Muscle of leg (tissue), 11 donors: ENCODE data around the gene RSL1D1. TPM values are rescaled to one million over a fixed set of nuclear protein-coding genes. Genes with fewer than 3 reads are reported as not detected.

Experiments used
- DNase-seq: peaks from one replicate; pipeline ENCODE4 v3.0.0; 2013
- H3K27ac ChIP-seq: one replicate; pipeline ENCODE4 v1.5.1; 2013; ENCODE audit warnings: mild to moderate bottlenecking, low read length, control low read depth
- H3K27me3 ChIP-seq: one replicate; pipeline ENCODE4 v1.6.1; 2013; ENCODE audit warnings: low read length; ENCODE audit not compliant: control insufficient read depth, insufficient read depth
- H3K36me3 ChIP-seq: one replicate; pipeline ENCODE4 v1.6.1; 2013; ENCODE audit warnings: low read length; ENCODE audit not compliant: control insufficient read depth, insufficient read depth
- H3K4me1 ChIP-seq: one replicate; pipeline ENCODE4 v1.6.1; 2013; ENCODE audit warnings: low read length; ENCODE audit not compliant: control insufficient read depth, insufficient read depth
- H3K4me3 ChIP-seq: one replicate; pipeline ENCODE4 v1.5.1; 2013; ENCODE audit warnings: low read length, control low read depth
- H3K9me3 ChIP-seq: replicated peaks from 2 replicates; pipeline ENCODE4 v1.6.1; 2013; ENCODE audit warnings: low read depth, low read length; ENCODE audit not compliant: control insufficient read depth
- WGBS: methylation state at CpG from one replicate; pipeline ENCODE4 v1.1.5; 2013; ENCODE audit warnings: missing lambda C conversion rate; ENCODE audit not compliant: insufficient coverage; 5-methylcytosine and 5-hydroxymethylcytosine counted together
- polyA plus RNA-seq, 8 donors: library from polyadenylated mRNA; unstranded; fragments of 120-200 nt; gene quantifications; one replicate each; pipeline versions ENCODE4 v1.2.1 to v1.2.3, GENCODE V29; 2013; ENCODE audit warnings: inconsistent platforms in 1 of 8, low replicate concordance in 1 of 8; ENCODE audit not compliant: insufficient read length in 8 of 8, insufficient read depth in 1 of 8
- total RNA-seq: library from RNA; stranded (reverse); fragments of 120-200 nt; gene quantifications from one replicate; pipeline ENCODE4 v1.2.4, GENCODE V29; 2013

The RSL1D1 gene
- total and polyA plus RNA-seq, 9 donors = 267 to 375 (median 305) TPM

DNA sequence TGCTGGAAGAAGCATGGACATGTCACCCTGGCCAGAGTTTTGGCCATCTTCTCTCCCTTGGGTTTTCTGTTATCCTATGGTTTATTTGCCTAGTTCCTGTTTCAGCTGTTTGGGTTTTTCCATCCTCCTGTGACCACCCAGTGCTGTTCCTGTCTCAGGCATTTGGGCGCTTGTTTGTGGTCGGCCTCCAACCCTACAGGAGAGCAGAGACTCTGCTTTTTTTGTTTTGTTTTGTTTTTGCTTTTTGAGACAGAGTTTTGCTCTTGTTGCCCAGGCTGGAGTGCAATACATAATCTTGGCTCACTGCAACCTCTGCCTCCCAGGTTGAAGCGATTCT is 51.0 kb downstream of the RSL1D1 start:
- no peak for DNase-seq
- H3K27me3 ChIP-seq = no peaks in the 10 kb centered on the region
- no CpG with 5 or more reads among the region's 3 CpGs for WGBS
- H3K4me3 ChIP-seq = no peak overlapping the region
- no peaks in the 10 kb centered on the region for H3K36me3 ChIP-seq
- no peak overlapping the region for H3K27ac ChIP-seq
- no peaks in the 10 kb centered on the region for H3K9me3 ChIP-seq
- H3K4me1 ChIP-seq = peaks cover 30% of the 10 kb centered on the region

- DNase-seq = no peak
- Histone ChIP-seq H3K4me3 (no peak overlapping the region), H3K36me3 (peaks cover 4% of the 10 kb centered on the region), H3K27ac (no peak overlapping the region), H3K27me3 (no peaks in the 10 kb centered on the region), H3K4me1 (peaks cover 34% of the 10 kb centered on the region), H3K9me3 (no peaks in the 10 kb centered on the region)
- 70% methylated on average over 2 of the region's 14 CpGs for WGBS
Observed at GRCh38 chr16:11799509-11800381, 51.6 kb downstream of the RSL1D1 start.

DNA sequence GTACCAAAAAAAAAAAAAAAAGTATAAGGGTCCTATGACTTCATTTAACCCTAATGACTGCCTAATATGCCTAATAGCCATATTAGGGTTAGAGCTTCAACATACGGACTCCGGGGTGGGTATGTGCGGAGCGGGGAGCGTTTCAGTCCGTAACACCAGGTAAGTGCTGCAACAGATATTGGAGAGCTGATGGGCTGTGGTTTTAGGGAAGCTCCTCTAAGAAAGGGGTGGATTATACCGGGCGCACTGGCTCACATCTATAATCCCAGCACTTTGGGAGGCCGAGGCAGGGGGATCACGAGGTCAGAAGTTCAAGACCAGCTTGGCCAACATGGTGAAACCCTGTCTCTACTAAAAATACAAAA is 52.3 kb downstream of the RSL1D1 start:
- H3K4me3 ChIP-seq = no peak overlapping the region
- DNase-seq = no peak
- H3K27ac ChIP-seq = no peak overlapping the region
- H3K36me3 ChIP-seq = peaks cover 7% of the 10 kb centered on the region
- no peaks in the 10 kb centered on the region for H3K9me3 ChIP-seq
- H3K27me3 ChIP-seq = no peaks in the 10 kb centered on the region
- peaks cover 34% of the 10 kb centered on the region for H3K4me1 ChIP-seq
- no CpG with 5 or more reads among the region's 10 CpGs for WGBS

GRCh38 chr16:11797957-11798299 is 53.4 kb downstream of the RSL1D1 start:
- Histone ChIP-seq H3K4me1 (peaks cover 43% of the 10 kb centered on the region), H3K36me3 (peaks cover 18% of the 10 kb centered on the region), H3K27me3 (no peaks in the 10 kb centered on the region), H3K27ac (peak overlapping the region; percentile 100), H3K4me3 (peak overlapping the region; percentile 91), H3K9me3 (no peaks in the 10 kb centered on the region)
- WGBS = 8% methylated on average over 6 of the region's 7 CpGs
- no peak for DNase-seq

- peaks cover 47% of the 10 kb centered on the region for H3K4me1 ChIP-seq
- WGBS = under 1% methylated on average over 80 of the region's 80 CpGs
Observed at GRCh38 chr16:11797166-11797956, 54.0 kb downstream of the RSL1D1 start, which contains the start of gene ZC3H7A. ZC3H7A (minus strand) TSS chr16:11797258; CDS start chr16:11782354, 14,904 bp downstream.

GRCh38 chr16:11796227-11797165 is 54.8 kb downstream of the RSL1D1 start:
- H3K4me3 ChIP-seq = peak overlapping the region; percentile 94
- no peaks in the 10 kb centered on the region for H3K9me3 ChIP-seq
- H3K36me3 ChIP-seq = peaks cover 22% of the 10 kb centered on the region
- H3K4me1 ChIP-seq = peaks cover 47% of the 10 kb centered on the region
- DNase-seq = peak; percentile 78
- WGBS = under 1% methylated on average over 58 of the region's 93 CpGs
- no peaks in the 10 kb centered on the region for H3K27me3 ChIP-seq
- peak overlapping the region; percentile 98 for H3K27ac ChIP-seq

More at GRCh38 chr16:11797166-11797956, 54.0 kb downstream of the RSL1D1 start, which contains the start of gene ZC3H7A:
- Histone ChIP-seq H3K9me3 (no peaks in the 10 kb centered on the region), H3K27me3 (no peaks in the 10 kb centered on the region), H3K27ac (peak within 1 kb of the TSS; percentile 100), H3K4me3 (peak within 1 kb of the TSS; percentile 94), H3K36me3 (peaks cover 22% of the 10 kb centered on the region)
- DNase-seq = peak; percentile 99

DNA sequence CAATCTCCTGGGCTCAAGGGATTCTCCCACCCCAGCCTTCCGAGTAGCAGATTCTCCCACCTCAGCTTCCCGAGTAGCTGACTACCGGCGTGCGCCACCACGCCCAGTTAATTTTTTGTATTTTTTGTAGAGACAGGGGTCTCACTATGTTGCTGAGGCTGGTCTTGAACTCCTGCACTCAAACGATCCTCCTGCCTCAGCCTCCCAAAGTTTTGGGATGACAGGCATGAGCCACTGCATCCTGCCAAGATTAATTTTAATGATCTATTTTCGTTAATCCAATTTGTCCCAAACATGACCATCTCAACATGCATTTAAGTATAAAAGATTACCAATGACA is 55.5 kb downstream of the RSL1D1 start:
- whole genome bisulfite sequencing = 44% methylated on average over 3 of the region's 8 CpGs
- Histone ChIP-seq H3K9me3 (no peaks in the 10 kb centered on the region), H3K4me3 (peak overlapping the region; percentile 94), H3K4me1 (peaks cover 48% of the 10 kb centered on the region), H3K27ac (peak overlapping the region; percentile 98), H3K36me3 (peaks cover 22% of the 10 kb centered on the region), H3K27me3 (no peaks in the 10 kb centered on the region)
- no peak for DNase-seq

GRCh38 chr16:11794996-11795886 is 56.1 kb downstream of the RSL1D1 start:
- no peak for DNase-seq
- no peaks in the 10 kb centered on the region for H3K9me3 ChIP-seq
- WGBS = 85% methylated on average over 10 of the region's 20 CpGs
- no peaks in the 10 kb centered on the region for H3K27me3 ChIP-seq
- no peak overlapping the region for H3K4me3 ChIP-seq
- peak overlapping the region; percentile 98 for H3K27ac ChIP-seq
- peaks cover 22% of the 10 kb centered on the region for H3K36me3 ChIP-seq
- H3K4me1 ChIP-seq = peaks cover 48% of the 10 kb centered on the region

DNA sequence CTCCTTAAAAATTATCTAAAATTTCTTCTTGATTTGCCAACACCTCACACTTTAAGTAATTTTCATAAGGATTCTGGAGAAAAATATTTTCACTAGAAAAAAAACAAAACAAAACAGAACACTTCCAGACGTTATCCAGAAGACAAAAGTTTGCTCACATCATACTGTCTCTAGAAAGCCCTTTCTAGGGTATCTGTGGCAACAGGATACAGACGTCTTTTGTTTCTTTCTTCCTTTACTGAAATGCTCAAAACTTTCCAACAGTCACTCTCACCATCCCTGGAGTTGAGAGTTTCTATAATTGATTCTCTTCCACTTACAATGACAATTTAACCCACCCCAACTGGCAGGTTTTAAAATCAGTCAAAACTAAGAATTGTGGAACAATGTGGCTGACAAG is 56.9 kb downstream of the RSL1D1 start:
- H3K36me3 ChIP-seq = peaks cover 27% of the 10 kb centered on the region
- no peaks in the 10 kb centered on the region for H3K9me3 ChIP-seq
- no peak overlapping the region for H3K4me3 ChIP-seq
- no CpG with 5 or more reads among the region's 2 CpGs for WGBS
- DNase-seq = no peak
- no peaks in the 10 kb centered on the region for H3K27me3 ChIP-seq
- peak overlapping the region; percentile 29 for H3K27ac ChIP-seq
- peaks cover 43% of the 10 kb centered on the region for H3K4me1 ChIP-seq
